ENCODE data around the gene ANTXRL.
"Not testable (repeated sequence)": the region's sequence is repeated elsewhere in the genome, so short reads cannot be mapped to it uniquely, and the experiment has no call there.

ANTXRL gene

GRCh38 chr10:46286991-46287693 is at the start of gene ANTXRL:
ANTXRL (plus strand) TSS chr10:46286997; CDS start chr10:46287263, 266 bp downstream.
- no peak for DNase-seq

GRCh38 chr10:46237815-46238510 is 48.8 kb upstream of the ANTXRL start:
- no peak for DNase-seq

- no peak for DNase-seq
Measured at GRCh38 chr10:46239247-46239646, 47.5 kb upstream of the ANTXRL start.

GRCh38 chr10:46239993-46240683 is 46.7 kb upstream of the ANTXRL start:
- DNase-seq = no peak

GRCh38 chr10:46240684-46241565 is 45.9 kb upstream of the ANTXRL start:
- DNase-seq = no peak

- DNase-seq = no peak
Measured at GRCh38 chr10:46245381-46245900, 41.4 kb upstream of the ANTXRL start.

GRCh38 chr10:46246400-46247180 is 40.2 kb upstream of the ANTXRL start:
- DNase-seq = not testable (repeated sequence)

GRCh38 chr10:46247181-46247475 is 39.7 kb upstream of the ANTXRL start:
- no peak for DNase-seq

- no peak for DNase-seq
Measured at GRCh38 chr10:46247808-46248569, 38.8 kb upstream of the ANTXRL start.

- no peak for DNase-seq
Measured at GRCh38 chr10:46248651-46249146, 38.1 kb upstream of the ANTXRL start.

GRCh38 chr10:46249617-46250344 is 37.0 kb upstream of the ANTXRL start:
- not testable (repeated sequence) for DNase-seq

- DNase-seq = no peak
Measured at GRCh38 chr10:46250481-46250880, 36.3 kb upstream of the ANTXRL start.

- no peak for DNase-seq
Measured at GRCh38 chr10:46250898-46251856, 35.6 kb upstream of the ANTXRL start.

GRCh38 chr10:46251857-46252847 is 34.6 kb upstream of the ANTXRL start:
- no peak for DNase-seq

GRCh38 chr10:46253076-46254006 is 33.5 kb upstream of the ANTXRL start:
- DNase-seq = no peak

GRCh38 chr10:46254007-46254383 is 32.8 kb upstream of the ANTXRL start:
- no peak for DNase-seq

GRCh38 chr10:46254467-46254866 is 32.3 kb upstream of the ANTXRL start:
- DNase-seq = no peak

Data from DMS 273 treated with DMSO at 0.1 percent for 48 hours (cell line).